Measurements from ENCODE around the gene ALKBH5.
A peak's percentile ranks its signal among the peaks of the same experiment; 100 is the strongest.

ALKBH5 gene

GRCh38 chr17:18184143-18185031, 759 bp downstream of the ALKBH5 start:
- no peak for TF ChIP-seq CTCF (IDR thresholded peaks at IDR 0.05)

GRCh38 chr17:18185391-18185790, 1.8 kb downstream of the ALKBH5 start:
- H3K4me1 Mint-ChIP-seq, result peaks cover 74% of the 10 kb centered on the region
- peaks cover 36% of the 10 kb centered on the region for H3K36me3 Mint-ChIP-seq (ENCODE audit: low read depth)
- TF ChIP-seq CTCF (IDR thresholded peaks at IDR 0.05), result no peak
- H3K27me3 Mint-ChIP-seq (ENCODE audit: low read depth, poor library complexity), result no peaks in the 10 kb centered on the region
- no peaks in the 10 kb centered on the region for H3K9me3 Mint-ChIP-seq
- no peak for DNase-seq
- peak overlapping the region; percentile 75 for H3K27ac Mint-ChIP-seq
- H3K4me3 Mint-ChIP-seq, result peak overlapping the region; percentile 95

More at GRCh38 chr17:18184143-18185031, 759 bp downstream of the ALKBH5 start:
- H3K36me3 Mint-ChIP-seq (ENCODE audit: low read depth), result peaks cover 28% of the 10 kb centered on the region
- H3K4me1 Mint-ChIP-seq, result peaks cover 74% of the 10 kb centered on the region
- peak overlapping the region; percentile 95 for H3K4me3 Mint-ChIP-seq
- peaks cover 5% of the 10 kb centered on the region for H3K27me3 Mint-ChIP-seq (ENCODE audit: low read depth, poor library complexity)
- DNase-seq, result peak; percentile 49
- H3K27ac Mint-ChIP-seq, result no peak overlapping the region
- no peaks in the 10 kb centered on the region for H3K9me3 Mint-ChIP-seq

GRCh38 chr17:18185832-18186626, 2.4 kb downstream of the ALKBH5 start:
- Mint-ChIP-seq H3K27me3 (ENCODE audit: low read depth, poor library complexity) (no peaks in the 10 kb centered on the region), H3K27ac (peak overlapping the region; percentile 75), H3K9me3 (no peaks in the 10 kb centered on the region), H3K4me1 (peaks cover 74% of the 10 kb centered on the region), H3K36me3 (ENCODE audit: low read depth) (peaks cover 42% of the 10 kb centered on the region), H3K4me3 (peak overlapping the region; percentile 95)
- TF ChIP-seq CTCF (IDR thresholded peaks at IDR 0.05), result no peak
- no peak for DNase-seq

- H3K27ac Mint-ChIP-seq, result peak overlapping the region; percentile 10
- peak overlapping the region; percentile 95 for H3K4me3 Mint-ChIP-seq
- DNase-seq, result no peak
- no peaks in the 10 kb centered on the region for H3K27me3 Mint-ChIP-seq (ENCODE audit: low read depth, poor library complexity)
- peaks cover 73% of the 10 kb centered on the region for H3K4me1 Mint-ChIP-seq
- no peak for TF ChIP-seq CTCF (IDR thresholded peaks at IDR 0.05)
- no peaks in the 10 kb centered on the region for H3K9me3 Mint-ChIP-seq
- peaks cover 47% of the 10 kb centered on the region for H3K36me3 Mint-ChIP-seq (ENCODE audit: low read depth)
Measured at GRCh38 chr17:18186627-18186982, 3.0 kb downstream of the ALKBH5 start.

- peak overlapping the region; percentile 10 for H3K27ac Mint-ChIP-seq
- no peak for DNase-seq
- H3K4me3 Mint-ChIP-seq, result peak overlapping the region; percentile 95
- peaks cover 51% of the 10 kb centered on the region for H3K36me3 Mint-ChIP-seq (ENCODE audit: low read depth)
- no peaks in the 10 kb centered on the region for H3K27me3 Mint-ChIP-seq (ENCODE audit: low read depth, poor library complexity)
- H3K9me3 Mint-ChIP-seq, result no peaks in the 10 kb centered on the region
- peaks cover 67% of the 10 kb centered on the region for H3K4me1 Mint-ChIP-seq
- no peak for TF ChIP-seq CTCF (IDR thresholded peaks at IDR 0.05)
Measured at GRCh38 chr17:18187226-18187625, 3.6 kb downstream of the ALKBH5 start.

Measured in nephron progenitor cell (in vitro differentiated cells).